Mucosa of stomach (tissue), 1 donor: ENCODE results near the gene ETS1.

ENCODE experiments used
- H3K27me3 ChIP-seq: one replicate; pipeline ENCODE4 v1.7.0; 2013; ENCODE audit warnings: mild to moderate bottlenecking, low read length; ENCODE audit not compliant: control insufficient read depth, insufficient read depth
- H3K36me3 ChIP-seq: one replicate; pipeline ENCODE4 v1.7.0; 2013; ENCODE audit warnings: low read length; ENCODE audit not compliant: control insufficient read depth, insufficient read depth
- H3K4me1 ChIP-seq: one replicate; pipeline ENCODE4 v1.7.0; 2013; ENCODE audit warnings: mild to moderate bottlenecking, low read length; ENCODE audit not compliant: control insufficient read depth, insufficient read depth
- H3K4me3 ChIP-seq: one replicate; pipeline ENCODE4 v1.7.0; 2013; ENCODE audit warnings: low read length
- H3K9ac ChIP-seq: one replicate; pipeline ENCODE4 v1.7.0; 2013; ENCODE audit warnings: mild to moderate bottlenecking, low read length, moderate library complexity
- H3K9me3 ChIP-seq: one replicate; pipeline ENCODE4 v1.7.0; 2013; ENCODE audit warnings: mild to moderate bottlenecking, low read length, moderate library complexity; ENCODE audit not compliant: control insufficient read depth
- donor health status: Pancreatic carcinoma.

ETS1 gene

DNA sequence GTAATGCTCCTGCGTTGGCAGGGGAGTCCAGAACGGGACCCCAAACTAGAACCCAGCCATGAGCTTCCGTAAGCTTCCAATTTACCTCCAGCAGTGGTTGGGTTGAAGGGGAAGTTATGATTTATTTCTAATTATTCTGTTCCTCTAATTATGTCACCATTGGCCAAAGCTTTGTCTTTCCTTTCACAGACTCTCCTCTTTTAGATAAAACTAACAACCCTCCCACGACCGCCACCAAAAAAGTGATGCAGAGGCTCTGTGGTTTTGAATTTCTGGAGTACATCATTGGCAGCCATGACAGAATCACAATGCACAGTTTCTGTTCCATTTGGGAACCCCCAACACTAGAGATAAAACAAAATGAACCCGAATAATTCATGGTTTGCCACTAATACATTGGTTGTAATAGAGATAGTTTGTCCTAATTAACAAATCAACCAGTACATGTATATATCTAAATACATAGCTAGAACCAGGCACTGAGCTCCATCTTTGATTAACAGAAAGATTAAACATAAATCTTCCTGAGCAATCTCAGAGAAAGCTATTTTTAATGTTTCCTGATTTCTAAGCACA lies 64.3 kb downstream of the ETS1 start:
- H3K9me3 ChIP-seq, result no peaks in the 10 kb centered on the region

GRCh38 chr11:128522055-128522942 lies 65.1 kb downstream of the ETS1 start:
- H3K36me3 ChIP-seq, result no peaks in the 10 kb centered on the region
- H3K9me3 ChIP-seq, result no peaks in the 10 kb centered on the region
- H3K4me1 ChIP-seq, result peaks cover 23% of the 10 kb centered on the region
- H3K4me3 ChIP-seq, result peak overlapping the region; percentile 70
- peak overlapping the region; percentile 88 for H3K9ac ChIP-seq
- no peaks in the 10 kb centered on the region for H3K27me3 ChIP-seq

More for the DNA sequence above, 64.3 kb downstream of the ETS1 start:
- Histone ChIP-seq H3K4me1 (peaks cover 23% of the 10 kb centered on the region), H3K36me3 (no peaks in the 10 kb centered on the region), H3K9ac (peak overlapping the region; percentile 74), H3K4me3 (peak overlapping the region; percentile 52), H3K27me3 (no peaks in the 10 kb centered on the region)

DNA sequence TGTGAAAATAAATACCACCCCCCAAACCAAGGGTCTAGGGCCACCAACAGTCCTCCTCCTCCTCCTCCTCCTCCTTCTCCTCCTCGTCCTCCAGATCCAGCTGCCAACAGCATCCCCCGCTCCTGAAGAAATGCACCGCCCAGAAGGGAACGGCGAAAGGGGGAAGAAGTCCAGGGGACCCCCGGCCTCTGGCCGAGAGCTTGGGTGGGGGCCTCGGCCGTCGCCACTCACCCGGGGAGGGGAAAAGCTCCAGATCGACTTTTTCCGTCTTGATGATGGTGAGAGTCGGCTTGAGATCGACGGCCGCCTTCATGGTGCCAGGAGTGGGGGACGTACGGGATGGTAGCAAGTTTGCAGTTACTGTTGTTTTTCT lies 65.7 kb downstream of the ETS1 start:
- H3K4me3 ChIP-seq, result peak overlapping the region; percentile 70
- H3K9me3 ChIP-seq, result no peaks in the 10 kb centered on the region
- peak overlapping the region; percentile 88 for H3K9ac ChIP-seq
- no peaks in the 10 kb centered on the region for H3K27me3 ChIP-seq
- no peaks in the 10 kb centered on the region for H3K36me3 ChIP-seq
- peaks cover 30% of the 10 kb centered on the region for H3K4me1 ChIP-seq

- Histone ChIP-seq H3K4me3 (peak overlapping the region; percentile 70), H3K9ac (peak overlapping the region; percentile 88), H3K4me1 (peaks cover 35% of the 10 kb centered on the region), H3K27me3 (no peaks in the 10 kb centered on the region), H3K9me3 (no peaks in the 10 kb centered on the region), H3K36me3 (no peaks in the 10 kb centered on the region)
These were observed 66.3 kb downstream of the ETS1 start for GRCh38 chr11:128520888-128521681.

GRCh38 chr11:128520206-128520887 lies 67.0 kb downstream of the ETS1 start:
- Histone ChIP-seq H3K27me3 (no peaks in the 10 kb centered on the region), H3K4me3 (peak overlapping the region; percentile 37), H3K4me1 (peaks cover 40% of the 10 kb centered on the region), H3K9me3 (no peaks in the 10 kb centered on the region), H3K9ac (peak overlapping the region; percentile 88), H3K36me3 (no peaks in the 10 kb centered on the region)

DNA sequence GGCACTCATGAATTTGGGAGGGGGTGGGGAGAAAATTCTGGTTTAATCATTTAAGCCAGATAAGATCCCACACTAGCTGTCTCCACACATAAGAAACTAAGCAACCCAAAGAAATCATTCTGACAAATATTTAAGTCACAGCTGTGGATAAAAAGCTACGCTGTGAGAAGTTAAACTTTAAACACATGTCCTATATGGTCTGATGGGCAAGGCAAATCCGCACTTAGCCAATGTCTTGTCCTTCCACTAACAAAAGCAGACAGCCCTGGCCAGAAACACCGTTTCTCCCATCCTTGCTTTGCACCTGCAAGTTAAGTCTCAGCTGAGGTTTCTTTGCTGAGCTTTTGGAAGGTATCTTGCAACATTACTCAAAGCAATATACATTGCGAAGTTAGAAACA lies 68.0 kb downstream of the ETS1 start:
- H3K27me3 ChIP-seq, result no peaks in the 10 kb centered on the region
- H3K9ac ChIP-seq, result peak overlapping the region; percentile 19
- H3K9me3 ChIP-seq, result no peaks in the 10 kb centered on the region
- H3K36me3 ChIP-seq, result no peaks in the 10 kb centered on the region
- H3K4me3 ChIP-seq, result no peak overlapping the region
- H3K4me1 ChIP-seq, result peaks cover 40% of the 10 kb centered on the region

GRCh38 chr11:128518493-128519207 lies 68.7 kb downstream of the ETS1 start:
- Histone ChIP-seq H3K4me3 (no peak overlapping the region), H3K27me3 (no peaks in the 10 kb centered on the region), H3K36me3 (no peaks in the 10 kb centered on the region), H3K9me3 (no peaks in the 10 kb centered on the region), H3K9ac (peak overlapping the region; percentile 19), H3K4me1 (peaks cover 40% of the 10 kb centered on the region)

DNA sequence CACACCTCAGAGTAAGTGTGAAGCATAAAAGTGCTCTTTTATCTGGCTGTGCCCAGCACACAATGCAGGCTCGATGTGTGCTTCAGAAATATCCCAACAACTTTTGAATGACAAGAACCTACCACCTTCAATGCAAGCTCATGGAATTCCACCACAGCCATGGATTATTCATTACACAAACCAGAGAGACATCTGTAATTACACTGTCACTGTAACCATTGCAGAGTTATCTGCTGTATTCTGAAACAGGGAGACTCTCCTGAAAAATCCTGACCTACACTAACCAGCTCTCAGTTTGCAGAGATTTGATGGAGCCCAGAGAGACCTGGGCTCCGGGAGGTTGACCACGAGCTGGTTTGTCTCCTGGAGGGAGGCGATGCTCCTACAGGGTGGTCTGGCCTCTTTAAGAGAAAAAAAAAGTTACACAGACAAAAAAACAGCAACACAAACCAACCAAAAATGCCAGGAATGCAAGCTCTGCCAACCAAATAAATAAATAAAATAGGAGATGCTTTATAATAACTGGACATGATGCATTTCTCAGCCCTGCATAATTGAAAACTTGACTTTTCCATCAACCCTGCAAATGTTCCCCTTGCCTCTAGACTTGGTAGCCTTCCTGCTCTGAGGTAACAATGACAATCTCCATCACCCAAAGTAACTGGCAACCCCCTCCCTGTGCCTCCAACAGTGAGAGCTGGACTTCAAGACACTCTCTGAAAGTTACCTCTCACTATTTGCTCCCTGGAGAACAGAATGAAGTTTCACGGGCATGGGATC lies 69.7 kb downstream of the ETS1 start:
- Histone ChIP-seq H3K9me3 (no peaks in the 10 kb centered on the region), H3K27me3 (no peaks in the 10 kb centered on the region), H3K4me1 (peaks cover 36% of the 10 kb centered on the region), H3K4me3 (no peak overlapping the region), H3K36me3 (no peaks in the 10 kb centered on the region), H3K9ac (peak overlapping the region; percentile 19)

DNA sequence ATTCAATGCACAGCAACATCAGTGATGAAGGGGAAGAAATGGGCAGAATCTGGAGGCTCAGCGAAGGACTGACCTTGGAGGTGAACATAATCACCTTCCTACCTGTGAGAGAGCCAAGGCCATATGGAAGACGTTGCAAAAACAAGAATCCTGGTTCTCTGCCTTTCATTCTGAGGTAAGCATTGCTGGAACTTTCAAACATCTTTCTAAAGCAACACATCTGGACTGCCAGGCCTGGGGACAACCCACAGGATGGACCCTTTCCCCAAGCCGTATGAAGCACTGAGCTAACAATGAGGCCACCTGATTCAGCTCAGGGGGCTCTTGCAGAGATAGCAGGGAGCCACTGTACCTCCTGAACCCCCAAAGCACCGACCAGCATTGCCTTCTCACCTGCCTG lies 70.5 kb downstream of the ETS1 start:
- Histone ChIP-seq H3K9me3 (no peaks in the 10 kb centered on the region), H3K9ac (no peak overlapping the region), H3K4me3 (no peak overlapping the region)

GRCh38 chr11:128515826-128516778 lies 71.3 kb downstream of the ETS1 start:
- H3K9me3 ChIP-seq, result no peaks in the 10 kb centered on the region
- no peak overlapping the region for H3K4me3 ChIP-seq
- peak overlapping the region; percentile 1 for H3K9ac ChIP-seq
- no peaks in the 10 kb centered on the region for H3K36me3 ChIP-seq
- H3K27me3 ChIP-seq, result no peaks in the 10 kb centered on the region
- H3K4me1 ChIP-seq, result peaks cover 46% of the 10 kb centered on the region

More for the DNA sequence above, 70.5 kb downstream of the ETS1 start:
- Histone ChIP-seq H3K36me3 (no peaks in the 10 kb centered on the region), H3K27me3 (no peaks in the 10 kb centered on the region), H3K4me1 (peaks cover 44% of the 10 kb centered on the region)
